Measurements from ENCODE around the gene ADPRM.

- TF ChIP-seq CTCF (IDR thresholded peaks at IDR 0.05) (no peak), NR3C1 (IDR thresholded peaks at IDR 0.05) (no peak)
These were observed 52.8 kb downstream of the ADPRM start for GRCh38 chr17:10750210-10750609.

All from A549 (cell line).